Kidney (tissue), 14 donors: ENCODE measurements around the gene CST3. TPM values are rescaled to one million over a fixed set of nuclear protein-coding genes. Genes with fewer than 3 reads are reported as not detected.

Source experiments
- DNase-seq, 5 donors: peaks; one replicate each; pipeline ENCODE4 v3.0.0-alpha.2; 2013 to 2020
- FAIRE-seq: peaks from 2 replicates; lab custom pipeline; 2012; peaks lifted over from hg19 to GRCh38; lab: Jason Lieb, UNC
- H3K27ac ChIP-seq, 2 donors: one replicate each; pipeline ENCODE4 v1.7.0; 2013; ENCODE audit warnings: low read depth in 2 of 2, low read length in 2 of 2, inconsistent platforms in 1 of 2
- H3K27me3 ChIP-seq: one replicate; pipeline ENCODE4 v1.7.1; 2013; ENCODE audit warnings: low read length, inconsistent platforms; ENCODE audit not compliant: control insufficient read depth, insufficient read depth
- H3K36me3 ChIP-seq, 3 donors: one replicate each; pipeline versions ENCODE4 v1.7.0 to v1.7.1; 2013; ENCODE audit warnings: low read length in 3 of 3, control low read depth in 1 of 3, inconsistent platforms in 1 of 3; ENCODE audit not compliant: insufficient read depth in 3 of 3, control insufficient read depth in 2 of 3
- H3K4me1 ChIP-seq, 3 donors: one replicate each; pipeline versions ENCODE4 v1.7.0 to v1.7.1; 2013; ENCODE audit warnings: low read length in 3 of 3, inconsistent platforms in 1 of 3, low read depth in 1 of 3; ENCODE audit not compliant: control insufficient read depth in 2 of 3, insufficient read depth in 2 of 3
- H3K4me3 ChIP-seq, 3 donors: one replicate each; pipeline versions ENCODE4 v1.7.0 to v1.8.1; 2013; ENCODE audit warnings: low read length in 3 of 3, control low read depth in 1 of 3, inconsistent platforms in 1 of 3
- H3K9ac ChIP-seq, 3 donors: one replicate each; pipeline versions ENCODE4 v1.7.0 to v1.7.1; 2013; ENCODE audit warnings: low read length in 3 of 3, control low read depth in 1 of 3, inconsistent platforms in 1 of 3
- H3K9me3 ChIP-seq, 3 donors: one replicate each; pipeline versions ENCODE4 v1.7.0 to v1.7.1; 2013; ENCODE audit warnings: low read length in 3 of 3, control low read depth in 1 of 3, inconsistent platforms in 1 of 3; ENCODE audit not compliant: control insufficient read depth in 2 of 3, insufficient read depth in 1 of 3
- intact Hi-C: fragments of 100-400 bp; cut with DNase I; formaldehyde crosslinking; loops from one replicate; pipeline ENCODE4 v1.11.1; 2022
- polyA plus RNA-seq: library from polyadenylated mRNA; stranded (reverse); fragments of 350-450 nt; fragmentation: Illumina TruSeq; extraction: RNeasy Lipid Tissue Mini Kit (QIAGEN cat#74804); gene quantifications from one replicate; pipeline ENCODE4 v1.2.3, GENCODE V29; 2014; ENCODE audit warnings: low read depth, low replicate concordance; ENCODE audit not compliant: insufficient read depth
- total RNA-seq: library from RNA; stranded (reverse); fragmentation: NEBNext Ultra II Directional; extraction: Animal tissue kit (Norgen Biotek cat#: 25700); gene quantifications from one replicate; pipeline ENCODE4 v1.2.1, GENCODE V29; 2021
- TF ChIP-seq, protein P1 (sequence below): IDR thresholded peaks from 3 replicates; pipeline ENCODE4 v1.5.1; 2012; ENCODE audit warnings: mild to moderate bottlenecking, moderate library complexity, borderline replicate concordance; ENCODE audit not compliant: insufficient read depth; ENCODE audit errors: extremely low read depth
- donor health status: control.
- donor health status: control.
- donor health status: control.
- donor health status: control.
- donor health status: control.
- donor health status: DM: yes; HTN: yes; CAD: no.
- donor health status: Normal renal cell carcinoma (clear cell type).

CST3 gene
- total and polyA plus RNA-seq, 2 donors from 2014 or later, result 852 to 942 TPM

DNA sequence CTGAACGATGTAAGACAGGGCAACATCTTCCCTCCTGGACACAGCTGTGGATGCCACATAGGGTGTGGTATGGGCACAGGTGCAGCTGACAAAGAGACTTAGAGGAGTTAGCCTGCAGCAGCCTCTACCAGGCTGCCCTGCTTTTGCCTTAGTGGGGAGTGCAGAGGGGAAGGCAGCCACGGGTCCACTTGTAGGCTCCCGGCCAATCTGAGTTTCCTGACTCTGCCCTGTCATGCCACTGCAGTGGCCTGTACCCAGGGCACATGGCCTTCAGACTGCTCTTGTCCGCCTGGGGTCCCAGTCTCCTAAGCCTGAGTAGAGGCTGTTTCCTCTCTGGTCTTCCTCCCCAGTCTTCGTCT lies 52.3 kb downstream of the CST3 start:
- no peaks in the 10 kb centered on the region for H3K27me3 ChIP-seq
- no peaks in the 10 kb centered on the region for H3K36me3 ChIP-seq
- no peaks in the 10 kb centered on the region for H3K9me3 ChIP-seq
- no peak overlapping the region for H3K4me3 ChIP-seq
- H3K27ac ChIP-seq, result no peak overlapping the region
- TF ChIP-seq, protein P1, sequence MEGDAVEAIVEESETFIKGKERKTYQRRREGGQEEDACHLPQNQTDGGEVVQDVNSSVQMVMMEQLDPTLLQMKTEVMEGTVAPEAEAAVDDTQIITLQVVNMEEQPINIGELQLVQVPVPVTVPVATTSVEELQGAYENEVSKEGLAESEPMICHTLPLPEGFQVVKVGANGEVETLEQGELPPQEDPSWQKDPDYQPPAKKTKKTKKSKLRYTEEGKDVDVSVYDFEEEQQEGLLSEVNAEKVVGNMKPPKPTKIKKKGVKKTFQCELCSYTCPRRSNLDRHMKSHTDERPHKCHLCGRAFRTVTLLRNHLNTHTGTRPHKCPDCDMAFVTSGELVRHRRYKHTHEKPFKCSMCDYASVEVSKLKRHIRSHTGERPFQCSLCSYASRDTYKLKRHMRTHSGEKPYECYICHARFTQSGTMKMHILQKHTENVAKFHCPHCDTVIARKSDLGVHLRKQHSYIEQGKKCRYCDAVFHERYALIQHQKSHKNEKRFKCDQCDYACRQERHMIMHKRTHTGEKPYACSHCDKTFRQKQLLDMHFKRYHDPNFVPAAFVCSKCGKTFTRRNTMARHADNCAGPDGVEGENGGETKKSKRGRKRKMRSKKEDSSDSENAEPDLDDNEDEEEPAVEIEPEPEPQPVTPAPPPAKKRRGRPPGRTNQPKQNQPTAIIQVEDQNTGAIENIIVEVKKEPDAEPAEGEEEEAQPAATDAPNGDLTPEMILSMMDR, result no peak
- no peak overlapping the region for H3K9ac ChIP-seq
- DNase-seq, result no peak
- no peak for FAIRE-seq
- intact Hi-C loops, result no loop called here
- H3K4me1 ChIP-seq, result no peaks in the 10 kb centered on the region

DNA sequence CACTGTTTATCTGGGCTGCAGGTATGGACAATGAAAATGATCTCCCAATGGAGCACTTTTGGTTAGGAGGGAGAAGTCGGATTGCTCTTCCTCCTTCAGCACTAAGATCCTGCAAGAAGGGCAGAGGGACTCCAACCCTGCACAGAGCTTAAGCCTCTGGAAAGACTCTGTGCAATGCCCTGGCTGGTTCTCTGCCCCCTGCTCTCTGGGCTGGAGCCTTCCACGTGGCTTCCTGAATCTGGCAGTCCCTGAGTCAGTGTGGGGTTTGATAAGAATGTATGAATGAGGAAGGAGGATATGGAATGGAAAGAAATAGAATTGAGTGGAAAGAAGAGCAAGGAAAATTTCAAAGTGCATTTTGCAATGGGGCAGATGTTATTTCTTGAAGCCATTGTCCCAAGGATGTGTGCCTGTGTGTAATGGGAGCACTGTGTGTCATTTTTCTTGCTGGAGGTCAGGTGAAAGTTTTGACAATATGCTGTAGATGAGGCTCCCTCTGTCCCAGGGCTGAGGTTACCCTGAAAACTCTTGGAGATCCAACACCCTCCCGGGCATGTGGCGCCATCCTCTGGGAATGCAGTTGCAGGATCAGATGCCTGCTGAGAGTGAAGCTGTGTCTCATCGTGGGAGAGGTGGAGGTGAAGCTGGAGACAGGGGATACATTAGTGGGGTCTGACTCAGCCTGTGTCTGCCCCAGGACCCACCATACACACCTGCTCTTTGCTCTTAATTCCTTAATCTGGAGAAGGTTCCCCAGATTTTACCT lies 53.1 kb downstream of the CST3 start:
- H3K36me3 ChIP-seq, result no peaks in the 10 kb centered on the region
- H3K27ac ChIP-seq, result no peak overlapping the region
- no peak overlapping the region for H3K9ac ChIP-seq
- H3K27me3 ChIP-seq, result no peaks in the 10 kb centered on the region
- DNase-seq (no peak), FAIRE-seq (no peak)
- TF ChIP-seq, protein P1, result no peak
- intact Hi-C loops, result no loop called here
- H3K9me3 ChIP-seq, result no peaks in the 10 kb centered on the region
- no peak overlapping the region for H3K4me3 ChIP-seq
- no peaks in the 10 kb centered on the region for H3K4me1 ChIP-seq

Other genes with a start within 250 kb of the CST3 start
- 9.6 TPM for gene NAPB, start 216.5 kb downstream of the CST3 start, total RNA-seq
- 5.3 TPM for gene NAPB, start 216.5 kb downstream of the CST3 start, polyA plus RNA-seq
- gene CSTL1, start 198.3 kb downstream of the CST3 start, total RNA-seq, result not detected
- not detected for gene CSTL1, start 198.3 kb downstream of the CST3 start, polyA plus RNA-seq
- not detected for gene CST11, start 185.1 kb downstream of the CST3 start, total RNA-seq
- gene CST11, start 185.1 kb downstream of the CST3 start, polyA plus RNA-seq, result not detected
- not detected for gene CST8, start 146.8 kb downstream of the CST3 start, total RNA-seq
- gene CST8, start 146.8 kb downstream of the CST3 start, polyA plus RNA-seq, result not detected
- gene CST9L, start 69.5 kb downstream of the CST3 start, total RNA-seq, result not detected
- not detected for gene CST9L, start 69.5 kb downstream of the CST3 start, polyA plus RNA-seq
- not detected for gene CST9, start 32.0 kb downstream of the CST3 start, total RNA-seq
- not detected for gene CST9, start 32.0 kb downstream of the CST3 start, polyA plus RNA-seq
- gene CST4, start 51.1 kb upstream of the CST3 start, total RNA-seq, result not detected
- not detected for gene CST4, start 51.1 kb upstream of the CST3 start, polyA plus RNA-seq
- gene CST1, start 113.0 kb upstream of the CST3 start, total RNA-seq, result not detected
- gene CST1, start 113.0 kb upstream of the CST3 start, polyA plus RNA-seq, result not detected
- not detected for gene CST2, start 188.8 kb upstream of the CST3 start, total RNA-seq
- gene CST2, start 188.8 kb upstream of the CST3 start, polyA plus RNA-seq, result not detected
- not detected for gene CST5, start 241.8 kb upstream of the CST3 start, total RNA-seq
- gene CST5, start 241.8 kb upstream of the CST3 start, polyA plus RNA-seq, result not detected